GM12878 (cell line): ENCODE results near the gene SHROOM3. TPM values are rescaled to one million over a fixed set of nuclear protein-coding genes. Genes with fewer than 3 reads are reported as not detected.

Experiments used
- ATAC-seq: fragments of 200-7000 bp; cut with Tn5 transposase; 3 replicates; pipeline ENCODE4 v1.9.1; 2020; ENCODE audit warnings: mild to moderate bottlenecking, moderate library complexity
- BruUV-seq: library from RNA; stranded (reverse); fragments of 400-500 nt; replicated peaks from 2 replicates; lab custom pipeline; 2021; lab: Mats Ljungman, UMichigan
- CTCF ChIA-PET: fragments of 300-600 bp; sonication (Branson Sonifier 250); formaldehyde crosslinking; extraction: SDS; loops from one replicate; lab custom pipeline; 2021; ENCODE audit warnings: inconsistent platforms; lab: Yijun Ruan, JAX
- POLR2A ChIA-PET: fragments of 350-600 bp; formaldehyde crosslinking; extraction: SDS; loops from one replicate; lab custom pipeline; 2021; ENCODE audit warnings: inconsistent platforms; lab: Charles Lee
- RAD21 ChIA-PET: fragments of 300-600 bp; sonication (Branson Sonifier 250); formaldehyde crosslinking; loops from one replicate; lab custom pipeline; 2023; ENCODE audit warnings: antibody characterized with exemption; ENCODE audit not compliant: unreplicated experiment; lab: Charles Lee
- SMC1A ChIA-PET: fragments of 300-600 bp; sonication (Branson Sonifier 250); formaldehyde crosslinking; loops from one replicate; lab custom pipeline; 2023; ENCODE audit not compliant: unreplicated experiment, uncharacterized antibody; lab: Charles Lee
- DNase-seq: peaks from one replicate; pipeline ENCODE4 v3.0.0-alpha.2; 2011; ENCODE audit warnings: low read depth, low spot score
- FAIRE-seq: peaks from 3 replicates; lab custom pipeline; 2011; peaks lifted over from hg19 to GRCh38; lab: Jason Lieb, UNC
- H2AFZ ChIP-seq: 2 replicates; pipeline ENCODE4 v1.6.0; 2011; ENCODE audit warnings: low read depth, low read length, control low read depth; ENCODE audit not compliant: control insufficient read depth
- H3K27ac ChIP-seq: 2 replicates; pipeline ENCODE4 v1.5.1; 2011; ENCODE audit warnings: control low read depth; ENCODE audit not compliant: control insufficient read depth, insufficient read depth
- H3K27me3 ChIP-seq, 2 experiments: replicated peaks in 1 of 2; 2 replicates each; pipeline versions ENCODE4 v1.6.0 to v1.6.1; 2011; ENCODE audit warnings: low read length in 1 of 2; ENCODE audit not compliant: control insufficient read depth in 2 of 2, insufficient read depth in 2 of 2
- H3K36me3 ChIP-seq, 2 experiments: 2 replicates each; pipeline ENCODE4 v1.5.1; 2011; ENCODE audit warnings: low read length in 1 of 2; ENCODE audit not compliant: control insufficient read depth in 2 of 2, insufficient read depth in 2 of 2
- H3K4me1 ChIP-seq: 2 replicates; pipeline ENCODE4 v1.6.1; 2011; ENCODE audit warnings: mild to moderate bottlenecking, low read length, moderate library complexity, mixed read lengths; ENCODE audit not compliant: control insufficient read depth, insufficient read depth
- H3K4me2 ChIP-seq: 2 replicates; pipeline ENCODE4 v1.6.0; 2011; ENCODE audit warnings: control low read depth; ENCODE audit not compliant: control insufficient read depth, insufficient read depth
- H3K4me3 ChIP-seq: fragments of 200-600 bp; sonication (generic); 2 replicates; pipeline ENCODE4 v1.5.1; 2016
- H3K79me2 ChIP-seq: 2 replicates; pipeline ENCODE4 v1.6.0; 2011; ENCODE audit warnings: low read length; ENCODE audit not compliant: control insufficient read depth, insufficient read depth
- H3K9ac ChIP-seq: 2 replicates; pipeline ENCODE4 v1.8.0; 2011; ENCODE audit warnings: low read length, control low read depth, mixed read lengths; ENCODE audit not compliant: control insufficient read depth, insufficient read depth
- H3K9me3 ChIP-seq: replicated peaks from 3 replicates; pipeline ENCODE4 v1.5.1; 2011; ENCODE audit warnings: mild to moderate bottlenecking, low read length; ENCODE audit not compliant: control insufficient read depth, insufficient read depth
- H4K20me1 ChIP-seq: 2 replicates; pipeline ENCODE4 v1.6.0; 2011; ENCODE audit not compliant: control insufficient read depth, insufficient read depth
- BRCA1 ChIP-seq: IDR thresholded peaks from 2 replicates; pipeline ENCODE4 v1.6.1; 2011; ENCODE audit warnings: low read depth, low read length, improper control_type of control experiment
- CHD4 ChIP-seq: fragments of 200-600 bp; sonication (generic); IDR thresholded peaks from 2 replicates; pipeline ENCODE4 v1.6.1; 2016; ENCODE audit warnings: mild to moderate bottlenecking
- CREB1 ChIP-seq: IDR thresholded peaks from 2 replicates; pipeline ENCODE4 v1.6.1; 2012; ENCODE audit warnings: low read depth, mild to moderate bottlenecking, inconsistent platforms
- EP300 ChIP-seq, 2 experiments: fragments of 150-350 bp in 1 of 2; IDR thresholded peaks; 2 replicates each; pipeline ENCODE4 v1.6.1; 2011 to 2012; ENCODE audit warnings: low read depth in 2 of 2, low read length in 2 of 2, borderline replicate concordance in 1 of 2, improper control_type of control experiment in 1 of 2, inconsistent platforms in 1 of 2; ENCODE audit not compliant: control insufficient read depth in 1 of 2
- NRF1 ChIP-seq: conservative IDR thresholded peaks from 2 replicates; pipeline ENCODE4 v1.6.1; 2011; ENCODE audit warnings: mild to moderate bottlenecking, low read depth, low read length, improper control_type of control experiment
- RCOR1 ChIP-seq: conservative IDR thresholded peaks from 2 replicates; pipeline ENCODE4 v1.6.1; 2012; ENCODE audit warnings: low read depth, low read length, improper control_type of control experiment
- RFX5 ChIP-seq: IDR thresholded peaks from 2 replicates; pipeline ENCODE4 v1.6.1; 2011; ENCODE audit warnings: low read depth, low read length, improper control_type of control experiment
- SMAD1 ChIP-seq: fragments of 450-650 bp; IDR thresholded peaks from 2 replicates; pipeline ENCODE4 v1.6.1; 2018; ENCODE audit warnings: mild to moderate bottlenecking, low read depth; ENCODE audit not compliant: partially characterized antibody
- SMC3 ChIP-seq: IDR thresholded peaks from 2 replicates; pipeline ENCODE4 v1.6.1; 2011; ENCODE audit warnings: low read length, improper control_type of control experiment, borderline replicate concordance
- SRF ChIP-seq, 2 experiments: IDR thresholded peaks; 2 replicates each; pipeline ENCODE4 v1.6.1; 2011; ENCODE audit warnings: low read depth in 2 of 2, low read length in 2 of 2, mild to moderate bottlenecking in 1 of 2, moderate library complexity in 1 of 2
- STAT1 ChIP-seq: fragments of 450-650 bp; conservative IDR thresholded peaks from 2 replicates; pipeline ENCODE4 v1.6.1; 2014; ENCODE audit warnings: antibody characterized with exemption, mild to moderate bottlenecking
- TAF1 ChIP-seq: IDR thresholded peaks from 2 replicates; pipeline ENCODE4 v1.6.1; 2011; ENCODE audit warnings: mild to moderate bottlenecking, low read depth, low read length, borderline replicate concordance
- ZBTB11 ChIP-seq: fragments of 450-650 bp; formaldehyde crosslinking; IDR thresholded peaks from 2 replicates; pipeline ENCODE4 v1.5.0; 2022; ENCODE audit warnings: mild to moderate bottlenecking, missing genetic modification characterization
- whole genome bisulfite sequencing: methylation state at CpG from one replicate; pipeline ENCODE4 v1.1.6; 2016; ENCODE audit warnings: low lambda C conversion rate; ENCODE audit not compliant: insufficient replicate concordance, insufficient coverage; ENCODE audit errors: missing lambda C conversion rate; 5-methylcytosine and 5-hydroxymethylcytosine counted together
- in situ Hi-C: fragments of 300-500 bp; cut with MboI; formaldehyde crosslinking; loops from 9 replicates; pipeline ENCODE4 v1.14.3; 2018; ENCODE audit warnings: mixed read lengths
- intact Hi-C: fragments of 100-400 bp; cut with micrococcal nuclease; formaldehyde crosslinking; loops from one replicate; pipeline ENCODE4 v1.14.2; 2022; ENCODE audit not compliant: unreplicated experiment
- polyA plus RNA-seq, 11 experiments: library from polyadenylated mRNA; depleted of rRNA in 4 of 11; unstranded in 6 of 11; stranded (reverse) in 5 of 11; fragments of >200 nt; fragmentation: Nextera tagmentation in 4 of 11; fragmentation: Illumina TruSeq in 1 of 11; extraction: Ambion mirVana in 4 of 11; extraction: Trizol in 1 of 11; gene quantifications; 1 replicate in 1 of 11; 2 replicates in 10 of 11; pipeline versions ENCODE4 v1.2.1 to v1.2.3, GENCODE V29; 2011 to 2016; ENCODE audit warnings: inconsistent platforms in 2 of 11, missing spikeins in 2 of 11, low read depth in 1 of 11
- total RNA-seq, 4 experiments: library from RNA; depleted of rRNA in 3 of 4; stranded (reverse); fragments of >200 nt in 3 of 4; fragmentation: Illumina TruSeq in 1 of 4; extraction: Trizol in 1 of 4; gene quantifications; 2 replicates each; pipeline versions ENCODE4 v1.2.1 to v1.2.3, GENCODE V29; 2013 to 2021
- TF ChIP-seq, protein P1 (sequence below): IDR thresholded peaks from 2 replicates; pipeline ENCODE4 v1.6.1; 2011; ENCODE audit warnings: mild to moderate bottlenecking, low read depth, low read length, moderate library complexity; ENCODE audit not compliant: insufficient replicate concordance
- TF ChIP-seq, protein P2 (sequence below): fragments of 450-650 bp; IDR thresholded peaks from 2 replicates; pipeline ENCODE4 v1.6.1; 2016; ENCODE audit warnings: mild to moderate bottlenecking
- TF ChIP-seq, protein P3 (sequence below), 3 experiments: IDR thresholded peaks in 2 of 3; conservative IDR thresholded peaks in 1 of 3; 2 replicates each; pipeline ENCODE4 v1.5.1; 2011; ENCODE audit warnings: low read depth in 3 of 3, low read length in 3 of 3, mild to moderate bottlenecking in 3 of 3, control low read depth in 2 of 3, moderate library complexity in 2 of 3, inconsistent platforms in 1 of 3, mixed read lengths in 1 of 3; ENCODE audit not compliant: control insufficient read depth in 2 of 3, insufficient read depth in 1 of 3; ENCODE audit errors: extremely low read depth in 1 of 3

Gene SHROOM3
- total and polyA plus RNA-seq, 10 of the 15 experiments (the other 5 are each of a cell fraction or from before 2014, with no cell fraction given) = under 0.01 to 0.29 (median 0.08) TPM; not detected in 1

DNA sequence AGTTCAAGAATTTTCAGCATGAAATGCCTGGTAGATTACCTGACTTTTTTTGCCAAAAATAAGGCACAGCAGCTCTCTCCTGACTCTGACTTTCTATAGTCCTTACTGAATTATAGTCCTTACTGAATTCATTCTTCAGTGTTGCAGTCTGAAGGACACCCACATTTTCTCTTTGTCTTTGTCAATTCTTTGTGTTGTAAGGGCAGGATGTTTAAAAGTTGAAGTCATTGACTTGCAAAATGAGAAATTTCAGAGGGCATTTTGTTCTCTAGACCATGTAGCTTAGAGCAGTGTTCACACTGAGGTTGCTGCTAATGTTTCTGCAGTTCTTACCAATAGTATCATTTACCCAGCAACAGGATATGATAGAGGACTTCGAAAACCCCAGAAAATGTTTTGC, 295.0 kb downstream of the SHROOM3 start:
- intact Hi-C loops = no loop called here
- no peak overlapping the region for H3K4me2 ChIP-seq
- no peaks in the 10 kb centered on the region; the same call in 1 of the 2 replicates for H3K4me1 ChIP-seq
- H3K9ac ChIP-seq = no peak overlapping the region
- in situ Hi-C loops = no loop called here
- no peak for TF ChIP-seq SRF (IDR thresholded peaks at IDR 0.05; ENCODE audit: low read depth in 2 of 2, low read length in 2 of 2)
- TF ChIP-seq, protein P1, sequence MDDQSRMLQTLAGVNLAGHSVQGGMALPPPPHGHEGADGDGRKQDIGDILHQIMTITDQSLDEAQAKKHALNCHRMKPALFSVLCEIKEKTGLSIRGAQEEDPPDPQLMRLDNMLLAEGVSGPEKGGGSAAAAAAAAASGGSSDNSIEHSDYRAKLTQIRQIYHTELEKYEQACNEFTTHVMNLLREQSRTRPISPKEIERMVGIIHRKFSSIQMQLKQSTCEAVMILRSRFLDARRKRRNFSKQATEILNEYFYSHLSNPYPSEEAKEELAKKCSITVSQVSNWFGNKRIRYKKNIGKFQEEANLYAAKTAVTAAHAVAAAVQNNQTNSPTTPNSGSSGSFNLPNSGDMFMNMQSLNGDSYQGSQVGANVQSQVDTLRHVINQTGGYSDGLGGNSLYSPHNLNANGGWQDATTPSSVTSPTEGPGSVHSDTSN = no peak
- TF ChIP-seq, protein P2, sequence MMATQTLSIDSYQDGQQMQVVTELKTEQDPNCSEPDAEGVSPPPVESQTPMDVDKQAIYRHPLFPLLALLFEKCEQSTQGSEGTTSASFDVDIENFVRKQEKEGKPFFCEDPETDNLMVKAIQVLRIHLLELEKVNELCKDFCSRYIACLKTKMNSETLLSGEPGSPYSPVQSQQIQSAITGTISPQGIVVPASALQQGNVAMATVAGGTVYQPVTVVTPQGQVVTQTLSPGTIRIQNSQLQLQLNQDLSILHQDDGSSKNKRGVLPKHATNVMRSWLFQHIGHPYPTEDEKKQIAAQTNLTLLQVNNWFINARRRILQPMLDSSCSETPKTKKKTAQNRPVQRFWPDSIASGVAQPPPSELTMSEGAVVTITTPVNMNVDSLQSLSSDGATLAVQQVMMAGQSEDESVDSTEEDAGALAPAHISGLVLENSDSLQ = no peak
- no peak for TF ChIP-seq STAT1
- TF ChIP-seq SMC3 = no peak
- TF ChIP-seq ZBTB11 (CRISPR knock-in tag) = no peak
- no peak for TF ChIP-seq RCOR1
- no peak for TF ChIP-seq BRCA1
- no peak for TF ChIP-seq RFX5
- no peak for TF ChIP-seq CREB1
- no peak for TF ChIP-seq NRF1
- TF ChIP-seq CHD4 = no peak
- no peak for TF ChIP-seq EP300 (IDR thresholded peaks at IDR 0.05; ENCODE audit: borderline replicate concordance in 1 of 2, control insufficient read depth in 1 of 2, low read depth in 2 of 2, low read length in 2 of 2)
- TF ChIP-seq, protein P3, sequence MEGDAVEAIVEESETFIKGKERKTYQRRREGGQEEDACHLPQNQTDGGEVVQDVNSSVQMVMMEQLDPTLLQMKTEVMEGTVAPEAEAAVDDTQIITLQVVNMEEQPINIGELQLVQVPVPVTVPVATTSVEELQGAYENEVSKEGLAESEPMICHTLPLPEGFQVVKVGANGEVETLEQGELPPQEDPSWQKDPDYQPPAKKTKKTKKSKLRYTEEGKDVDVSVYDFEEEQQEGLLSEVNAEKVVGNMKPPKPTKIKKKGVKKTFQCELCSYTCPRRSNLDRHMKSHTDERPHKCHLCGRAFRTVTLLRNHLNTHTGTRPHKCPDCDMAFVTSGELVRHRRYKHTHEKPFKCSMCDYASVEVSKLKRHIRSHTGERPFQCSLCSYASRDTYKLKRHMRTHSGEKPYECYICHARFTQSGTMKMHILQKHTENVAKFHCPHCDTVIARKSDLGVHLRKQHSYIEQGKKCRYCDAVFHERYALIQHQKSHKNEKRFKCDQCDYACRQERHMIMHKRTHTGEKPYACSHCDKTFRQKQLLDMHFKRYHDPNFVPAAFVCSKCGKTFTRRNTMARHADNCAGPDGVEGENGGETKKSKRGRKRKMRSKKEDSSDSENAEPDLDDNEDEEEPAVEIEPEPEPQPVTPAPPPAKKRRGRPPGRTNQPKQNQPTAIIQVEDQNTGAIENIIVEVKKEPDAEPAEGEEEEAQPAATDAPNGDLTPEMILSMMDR (IDR thresholded peaks at IDR 0.05 in 2 of 3, conservative IDR thresholded peaks at IDR 0.05 in 1 of 3; ENCODE audit: control insufficient read depth in 2 of 3, extremely low read depth in 1 of 3, insufficient read depth in 1 of 3, low read depth in 3 of 3, low read length in 3 of 3) = no peak
- TF ChIP-seq SMAD1 = no peak
- no peak for TF ChIP-seq TAF1
- peaks cover 0 to 2% of the 10 kb centered on the region in 2 experiments; a peak in 1 of 4 replicates for H3K27me3 ChIP-seq
- SMC1A ChIA-PET = interaction anchor here (0.7 kb wide), 1 partner anchor 243 kb away, joined by 3 read pairs; no protein-coding TSS in a partner anchor
- POLR2A ChIA-PET = no interaction called here
- ATAC-seq = no peak
- no peaks in the 10 kb centered on the region for H3K36me3 ChIP-seq
- no peak overlapping the region for H3K4me3 ChIP-seq
- BruUV-seq = no TSS peak
- RAD21 ChIA-PET = no interaction called here
- DNase-seq = no peak
- no peaks in the 10 kb centered on the region for H3K79me2 ChIP-seq
- no peaks in the 10 kb centered on the region for H3K9me3 ChIP-seq
- H3K27ac ChIP-seq = no peak overlapping the region
- WGBS = 23% methylated on average over 1 of the region's 1 CpG
- FAIRE-seq = no peak
- H4K20me1 ChIP-seq = no peaks in the 10 kb centered on the region; the same call in none of the 2 replicates
- H2AFZ ChIP-seq = no peak overlapping the region
- CTCF ChIA-PET = interaction anchor here (0.9 to 1.4 kb wide), 2 partner anchors 28 to 299 kb away, joined by 3 to 4 read pairs; no protein-coding TSS in a partner anchor
